Measurements from ENCODE around the gene SMNDC1. TPM values are rescaled to one million over a fixed set of nuclear protein-coding genes. Genes with fewer than 3 reads are reported as not detected.
"Not testable (repeated sequence)": the region's sequence is repeated elsewhere in the genome, so short reads cannot be mapped to it uniquely, and the experiment has no call there.

Gene SMNDC1
- total RNA-seq, 2 experiments from 2014 or later = 44.2 to 56.7 TPM

DNA sequence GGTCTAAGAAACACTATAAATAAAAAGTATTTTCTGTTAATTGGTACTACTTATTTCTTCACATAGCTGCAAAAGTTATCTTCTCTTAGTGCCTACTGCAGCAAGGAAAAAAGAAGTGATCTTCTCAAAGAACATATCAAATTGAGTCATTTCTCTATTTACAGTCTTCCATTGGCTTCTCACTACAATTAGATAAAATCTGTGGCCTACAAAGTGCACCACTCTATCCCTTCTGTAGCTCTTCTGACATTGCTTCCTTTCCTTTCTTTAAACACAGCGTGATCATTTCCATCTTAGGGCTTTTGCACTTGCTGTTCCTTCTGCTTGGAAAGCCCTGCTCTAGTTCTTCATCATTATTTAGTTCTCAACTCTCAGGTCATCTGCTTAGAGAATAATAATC, 52.6 kb downstream of the SMNDC1 start:
- ChIA-PET CTCF (interaction anchor here (1.2 to 1.4 kb wide), 4 partner anchors 9 to 114 kb away, joined by 4 to 8 read pairs (median 4); no protein-coding TSS in a partner anchor), POLR2A (interaction anchor here (0.7 kb wide), 1 partner anchor 55 kb away, joined by 3 read pairs; no protein-coding TSS in a partner anchor)
- H3K27ac Mint-ChIP-seq = no peak overlapping the region
- peaks cover 39% of the 10 kb centered on the region for H3K4me1 Mint-ChIP-seq
- peaks cover 33% of the 10 kb centered on the region for H3K36me3 Mint-ChIP-seq (ENCODE audit: low read depth)
- intact Hi-C loops (cut with DNase I, micrococcal nuclease) = no loop called here
- peaks cover 10% of the 10 kb centered on the region for H3K27me3 Mint-ChIP-seq
- H3K4me3 Mint-ChIP-seq = no peak overlapping the region
- DNase-seq = no peak
- peaks cover 2% of the 10 kb centered on the region for H3K9me3 Mint-ChIP-seq (ENCODE audit: low read depth)
- no peak for ATAC-seq

DNA sequence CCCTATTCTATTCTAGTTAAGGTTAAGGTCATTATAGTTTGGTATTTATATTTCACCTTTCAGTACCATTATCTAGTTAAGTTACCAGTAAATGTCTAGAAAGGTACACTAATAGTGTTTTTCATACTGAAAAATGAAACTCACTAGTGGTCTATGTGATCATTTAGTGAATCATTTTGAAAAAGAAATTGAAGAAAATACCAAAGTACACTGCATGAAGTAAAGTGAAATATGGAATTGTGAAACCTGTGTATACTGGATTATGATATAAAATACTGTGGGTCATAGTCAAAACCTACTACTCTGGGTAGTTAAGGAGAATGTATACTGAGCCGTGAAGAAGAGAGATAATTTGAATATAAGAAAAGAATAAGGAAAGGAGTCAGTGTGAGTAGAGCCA, 53.3 kb downstream of the SMNDC1 start:
- intact Hi-C loops (cut with DNase I, micrococcal nuclease) = loop anchor here (1.0 to 2.0 kb wide), 2 partner anchors 17 to 44 kb away; partner anchors contain the start of gene MXI1 (in 1 of the 2)
- Mint-ChIP-seq H3K36me3 (ENCODE audit: low read depth) (peaks cover 37% of the 10 kb centered on the region), H3K27me3 (peaks cover 15% of the 10 kb centered on the region), H3K4me1 (peaks cover 39% of the 10 kb centered on the region), H3K27ac (peak overlapping the region; percentile 32)
- DNase-seq; H3K4me3 Mint-ChIP-seq; POLR2A ChIA-PET; H3K9me3 Mint-ChIP-seq (ENCODE audit: low read depth): not testable (repeated sequence)
- CTCF ChIA-PET = interaction anchor here (1.2 to 1.4 kb wide), 4 partner anchors 9 to 113 kb away, joined by 4 to 8 read pairs (median 4); no protein-coding TSS in a partner anchor
- ATAC-seq = peak; percentile 86

DNA sequence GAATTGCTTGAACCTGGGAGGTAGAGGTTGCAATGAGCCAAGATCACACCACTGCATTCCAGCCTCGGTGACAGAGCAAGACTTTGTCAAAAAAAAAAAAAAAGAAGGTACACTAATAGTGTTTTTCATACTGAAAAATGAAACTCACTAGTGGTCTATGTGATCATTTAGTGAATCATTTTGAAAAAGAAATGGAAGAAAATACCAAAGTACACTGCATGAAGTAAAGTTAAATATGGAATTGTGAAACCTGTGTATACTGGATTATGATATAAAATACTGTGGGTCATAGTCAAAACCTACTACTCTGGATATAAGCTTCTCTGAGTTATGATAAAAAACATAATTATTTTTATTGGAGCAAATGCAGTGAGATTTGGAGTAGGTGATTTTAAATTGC, 55.2 kb downstream of the SMNDC1 start:
- peak; percentile 74 for ATAC-seq
- POLR2A ChIA-PET = interaction anchor here (1.5 kb wide), 1 partner anchor 20 kb away, joined by 7 read pairs; no protein-coding TSS in a partner anchor
- Mint-ChIP-seq H3K4me1 (peaks cover 42% of the 10 kb centered on the region), H3K36me3 (ENCODE audit: low read depth) (peaks cover 43% of the 10 kb centered on the region), H3K27me3 (peaks cover 22% of the 10 kb centered on the region)
- DNase-seq = peak; percentile 32
- H3K27ac Mint-ChIP-seq; intact Hi-C loops (cut with DNase I, micrococcal nuclease); H3K4me3 Mint-ChIP-seq; H3K9me3 Mint-ChIP-seq (ENCODE audit: low read depth): not testable (repeated sequence)
- CTCF ChIA-PET = interaction anchor here (0.6 to 1.2 kb wide), 3 partner anchors 83 to 273 kb away, joined by 4 to 5 read pairs (median 4); no protein-coding TSS in a partner anchor

DNA sequence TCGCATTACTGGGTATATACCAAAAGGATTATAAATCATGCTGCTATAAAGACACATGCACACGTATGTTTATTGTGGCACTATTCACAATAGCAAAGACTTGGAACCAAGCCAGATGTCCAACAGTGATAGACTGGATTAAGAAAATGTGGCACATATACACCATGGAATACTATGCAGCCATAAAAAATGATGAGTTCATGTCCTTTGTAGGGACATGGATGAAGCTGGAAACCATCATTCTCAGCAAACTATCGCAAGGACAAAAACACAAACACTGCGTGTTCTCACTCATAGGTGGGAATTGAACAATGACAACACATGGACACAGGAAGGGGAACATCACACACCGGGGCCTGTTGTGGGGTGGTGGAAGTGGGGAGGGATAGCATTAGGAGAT, 56.9 kb downstream of the SMNDC1 start:
- DNase-seq; CTCF ChIA-PET; H3K4me3 Mint-ChIP-seq; ATAC-seq; intact Hi-C loops (cut with DNase I, micrococcal nuclease); POLR2A ChIA-PET; H3K27ac Mint-ChIP-seq; H3K9me3 Mint-ChIP-seq (ENCODE audit: low read depth): not testable (repeated sequence)
- peaks cover 36% of the 10 kb centered on the region for H3K4me1 Mint-ChIP-seq
- peaks cover 39% of the 10 kb centered on the region for H3K36me3 Mint-ChIP-seq (ENCODE audit: low read depth)
- H3K27me3 Mint-ChIP-seq = peaks cover 16% of the 10 kb centered on the region

DNA sequence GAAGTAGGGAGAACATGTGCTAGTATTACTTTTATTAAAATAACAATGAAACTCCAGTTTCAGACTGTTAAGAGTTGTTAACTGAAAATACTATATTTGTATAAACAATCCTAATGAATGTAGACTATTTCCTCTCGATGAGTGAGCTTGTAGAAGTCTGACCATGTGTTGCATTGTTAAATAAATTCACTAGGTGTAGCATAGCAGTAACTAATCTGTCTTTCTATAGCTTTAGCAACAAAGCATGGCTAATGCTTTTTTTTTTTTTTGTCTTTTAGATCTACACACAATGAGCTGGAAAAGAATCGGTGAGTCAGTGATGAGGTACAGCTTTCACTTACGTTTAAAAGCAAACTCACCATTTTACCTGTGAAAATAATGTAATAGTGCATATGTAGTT, 60.2 kb downstream of the SMNDC1 start:
- Mint-ChIP-seq H3K4me1 (peaks cover 35% of the 10 kb centered on the region), H3K27ac (no peak overlapping the region), H3K4me3 (no peak overlapping the region), H3K36me3 (ENCODE audit: low read depth) (peaks cover 42% of the 10 kb centered on the region), H3K9me3 (ENCODE audit: low read depth) (no peaks in the 10 kb centered on the region), H3K27me3 (peaks cover 15% of the 10 kb centered on the region)
- intact Hi-C loops (cut with DNase I, micrococcal nuclease) = no loop called here
- ChIA-PET POLR2A (interaction anchor here (0.6 to 1.0 kb wide), 2 partner anchors 13 to 25 kb away, joined by 3 read pairs; no protein-coding TSS in a partner anchor), CTCF (interaction anchor here (0.5 to 2.7 kb wide), 10 partner anchors 15 to 305 kb away, joined by 3 to 8 read pairs (median 4); partner anchors contain the start of gene MXI1)
- no peak for ATAC-seq
- DNase-seq = no peak

DNA sequence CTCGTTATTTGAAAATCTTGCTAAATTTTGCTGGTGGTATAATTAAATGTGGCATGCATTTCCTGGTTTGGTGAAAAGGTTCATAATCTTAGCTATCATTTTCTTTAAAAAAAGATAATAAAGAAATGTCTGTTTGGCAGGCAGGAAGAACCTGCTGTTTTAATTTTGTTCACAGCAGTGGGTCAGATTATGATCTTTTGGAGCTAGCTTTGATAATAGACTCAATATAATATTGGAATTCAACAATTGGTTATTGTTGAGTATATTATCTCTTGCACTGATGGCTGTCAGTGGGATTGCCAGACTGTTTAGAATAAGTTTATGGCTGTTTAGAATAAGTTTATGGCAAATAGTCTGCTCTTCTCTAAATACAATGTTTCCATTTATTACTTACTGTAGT, 62.2 kb downstream of the SMNDC1 start:
- intact Hi-C loops (cut with DNase I, micrococcal nuclease) = no loop called here
- CTCF ChIA-PET = interaction anchor here (1.0 to 2.6 kb wide), 4 partner anchors 13 to 47 kb away, joined by 3 to 9 read pairs (median 4); no protein-coding TSS in a partner anchor
- DNase-seq (no peak), ATAC-seq (no peak)
- Mint-ChIP-seq H3K4me1 (peaks cover 36% of the 10 kb centered on the region), H3K4me3 (no peak overlapping the region), H3K9me3 (ENCODE audit: low read depth) (no peaks in the 10 kb centered on the region), H3K27ac (no peak overlapping the region), H3K27me3 (peaks cover 12% of the 10 kb centered on the region), H3K36me3 (ENCODE audit: low read depth) (peaks cover 49% of the 10 kb centered on the region)
- POLR2A ChIA-PET = no interaction called here

DNA sequence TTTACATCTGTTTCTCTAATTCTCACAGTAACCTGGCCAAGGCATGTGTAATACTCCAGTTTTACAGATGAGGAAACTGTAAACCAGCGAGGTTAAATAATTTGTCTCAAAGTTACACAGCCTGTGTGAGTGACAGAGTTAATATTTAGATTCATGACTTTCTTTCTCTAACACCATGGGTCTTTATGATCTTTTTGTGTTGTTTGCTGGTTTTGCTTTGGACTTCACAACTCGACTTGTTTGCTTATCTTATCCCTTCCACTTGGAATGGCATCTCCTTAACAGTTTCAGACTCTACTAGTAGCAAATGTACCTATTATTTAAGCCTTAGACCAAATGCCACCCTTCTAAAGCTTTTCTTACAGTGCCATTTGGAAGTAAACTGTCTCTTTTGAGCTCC, 62.9 kb downstream of the SMNDC1 start:
- Mint-ChIP-seq H3K27me3 (peaks cover 9% of the 10 kb centered on the region), H3K36me3 (ENCODE audit: low read depth) (peaks cover 46% of the 10 kb centered on the region), H3K4me3 (no peak overlapping the region), H3K27ac (no peak overlapping the region), H3K4me1 (peaks cover 36% of the 10 kb centered on the region), H3K9me3 (ENCODE audit: low read depth) (no peaks in the 10 kb centered on the region)
- DNase-seq (no peak), ATAC-seq (peak; percentile 42)
- intact Hi-C loops (cut with DNase I, micrococcal nuclease) = no loop called here
- ChIA-PET POLR2A (no interaction called here), CTCF (interaction anchor here (0.9 to 2.6 kb wide), 5 partner anchors 10 to 305 kb away, joined by 3 to 9 read pairs (median 4); no protein-coding TSS in a partner anchor)

DNA sequence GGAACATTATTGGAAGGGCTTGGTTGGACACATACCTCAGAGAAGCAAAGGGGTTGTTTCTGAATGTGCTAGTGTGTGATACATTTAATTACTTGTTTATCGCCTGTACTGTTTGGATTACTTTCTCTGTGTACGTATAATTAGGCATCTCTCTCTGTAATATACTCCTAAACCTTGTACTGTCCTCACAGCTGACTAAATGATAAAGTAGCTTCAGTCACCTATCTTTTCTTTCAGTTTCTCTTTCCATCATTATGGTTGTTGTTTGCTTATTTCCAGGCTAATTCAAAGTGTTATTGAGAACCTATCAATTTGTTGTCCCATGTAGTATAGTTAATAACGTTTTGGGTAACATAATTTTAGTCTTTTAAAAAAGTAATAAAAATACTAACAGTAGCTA, 63.3 kb downstream of the SMNDC1 start:
- peaks cover 42% of the 10 kb centered on the region for H3K36me3 Mint-ChIP-seq (ENCODE audit: low read depth)
- no peaks in the 10 kb centered on the region for H3K9me3 Mint-ChIP-seq (ENCODE audit: low read depth)
- intact Hi-C loops (cut with DNase I, micrococcal nuclease) = no loop called here
- H3K4me3 Mint-ChIP-seq = no peak overlapping the region
- H3K4me1 Mint-ChIP-seq = peaks cover 36% of the 10 kb centered on the region
- POLR2A ChIA-PET = no interaction called here
- CTCF ChIA-PET = interaction anchor here (0.9 to 2.6 kb wide), 5 partner anchors 10 to 306 kb away, joined by 3 to 9 read pairs (median 4); no protein-coding TSS in a partner anchor
- ATAC-seq (peak; percentile 72), DNase-seq (no peak)
- H3K27ac Mint-ChIP-seq = no peak overlapping the region
- H3K27me3 Mint-ChIP-seq = peaks cover 6% of the 10 kb centered on the region

Other genes starting within 250 kb of the SMNDC1 start
- gene MXI1, start 97.3 kb downstream of the SMNDC1 start, total RNA-seq = 10 to 100 TPM; 49.7 to 75.7 TPM
- 10 to 100 TPM; 60.9 to 70.7 TPM for gene DUSP5, start 193.0 kb upstream of the SMNDC1 start, total RNA-seq